Spleen (tissue), 7 donors: ENCODE measurements around the gene PHKA1.
"Not testable (repeated sequence)": the region's sequence is repeated elsewhere in the genome, so short reads cannot be mapped to it uniquely, and the experiment has no call there.

Experiments used
- CTCF ChIP-seq, 11 experiments: fragments of 200-600 bp in 7 of 11; fragments of 450-650 bp in 4 of 11; sonication (generic) in 4 of 11; IDR thresholded peaks in 8 of 11; conservative IDR thresholded peaks in 3 of 11; 1 replicate in 7 of 11; 2 replicates in 4 of 11; pipeline versions ENCODE4 v1.4.0 to v1.8.0; 2016 to 2021; ENCODE audit warnings: antibody characterized with exemption in 11 of 11, inconsistent platforms in 4 of 11, mild to moderate bottlenecking in 1 of 11
- POLR2A ChIP-seq, 3 donors: fragments of 450-650 bp; IDR thresholded peaks; one replicate each; pipeline ENCODE4 v1.5.1; 2017; ENCODE audit warnings: antibody characterized with exemption in 3 of 3, mild to moderate bottlenecking in 1 of 3
- POLR2AphosphoS5 ChIP-seq, 3 donors: sonication (generic); formaldehyde crosslinking; IDR thresholded peaks; one replicate each; pipeline ENCODE4 v1.5.1; 2017; ENCODE audit warnings: antibody characterized with exemption in 3 of 3
- donor health status: DM: no; HTN: no; CAD: no; lungs with moderate emphysema.
- donor health status: DM: no; HTN: no; CAD: no.
- donor health status: DM: no; HTN: no; CAD: no.

GRCh38 chrX:72733636-72734035 lies 19.5 kb upstream of the PHKA1 start:
- not testable (repeated sequence) for TF ChIP-seq CTCF (IDR thresholded peaks at IDR 0.05 in 8 of 11, conservative IDR thresholded peaks at IDR 0.05 in 3 of 11); POLR2A (IDR thresholded peaks at IDR 0.05); POLR2AphosphoS5 (IDR thresholded peaks at IDR 0.05)
